Hepatocyte (in vitro differentiated cells): ENCODE measurements around the gene HES5. TPM values are rescaled to one million over a fixed set of nuclear protein-coding genes. Genes with fewer than 3 reads are reported as not detected.

Source experiments
- DNase-seq: peaks from one replicate; pipeline ENCODE4 v3.0.0-alpha.2; 2016; ENCODE audit warnings: low spot score
- H2AFZ ChIP-seq: fragments of 200-600 bp; sonication (generic); 2 replicates; pipeline ENCODE4 v1.6.0; 2016; ENCODE audit warnings: antibody characterized with exemption, mild to moderate bottlenecking
- H3K27ac ChIP-seq: fragments of 200-600 bp; sonication (generic); 2 replicates; pipeline ENCODE4 v1.5.1; 2016; ENCODE audit warnings: mild to moderate bottlenecking
- H3K27me3 ChIP-seq: fragments of 200-600 bp; sonication (generic); 2 replicates; pipeline ENCODE4 v1.6.1; 2016
- H3K36me3 ChIP-seq: fragments of 200-600 bp; sonication (generic); replicated peaks from 2 replicates; pipeline ENCODE4 v1.5.1; 2016; ENCODE audit warnings: low read depth; ENCODE audit not compliant: insufficient read depth
- H3K4me1 ChIP-seq: fragments of 200-600 bp; sonication (generic); 2 replicates; pipeline ENCODE4 v1.5.1; 2016; ENCODE audit warnings: mild to moderate bottlenecking, moderate library complexity; ENCODE audit not compliant: insufficient read depth
- H3K4me2 ChIP-seq: fragments of 200-600 bp; sonication (generic); 2 replicates; pipeline ENCODE4 v1.6.0; 2016
- H3K4me3 ChIP-seq: fragments of 200-600 bp; sonication (generic); 2 replicates; pipeline ENCODE4 v1.5.1; 2016; ENCODE audit warnings: mild to moderate bottlenecking
- H3K79me2 ChIP-seq: fragments of 200-600 bp; sonication (generic); 2 replicates; pipeline ENCODE4 v1.6.0; 2017; ENCODE audit warnings: mild to moderate bottlenecking
- H3K9me2 ChIP-seq: fragments of 200-600 bp; sonication (generic); replicated peaks from 2 replicates; pipeline ENCODE4 v1.6.0; 2017; ENCODE audit warnings: mild to moderate bottlenecking; ENCODE audit not compliant: insufficient read depth
- H3K9me3 ChIP-seq: fragments of 200-600 bp; sonication (generic); 2 replicates; pipeline ENCODE4 v1.5.1; 2016; ENCODE audit warnings: low read depth, mild to moderate bottlenecking
- H4K20me1 ChIP-seq: fragments of 200-600 bp; sonication (generic); 2 replicates; pipeline ENCODE4 v1.6.0; 2016; ENCODE audit warnings: mild to moderate bottlenecking; ENCODE audit not compliant: insufficient read depth, poor library complexity, severe bottlenecking
- CTCF ChIP-seq: fragments of 200-600 bp; sonication (generic); IDR thresholded peaks from 2 replicates; pipeline ENCODE4 v1.5.1; 2016; ENCODE audit warnings: antibody characterized with exemption, mild to moderate bottlenecking; ENCODE audit not compliant: poor library complexity
- EZH2 ChIP-seq: fragments of 200-600 bp; sonication (generic); IDR thresholded peaks from 2 replicates; pipeline ENCODE4 v1.6.1; 2016; ENCODE audit warnings: antibody characterized with exemption, mild to moderate bottlenecking, borderline replicate concordance
- EZH2phosphoT487 ChIP-seq: fragments of 200-600 bp; sonication (generic); IDR thresholded peaks from one replicate; pipeline ENCODE4 v1.6.1; 2018; ENCODE audit warnings: antibody characterized with exemption, mild to moderate bottlenecking, low read depth, moderate library complexity; ENCODE audit not compliant: unreplicated experiment, severe bottlenecking
- WGBS: methylation state at CpG from one replicate; pipeline ENCODE4 v1.1.6; 2016; ENCODE audit warnings: low lambda C conversion rate; ENCODE audit errors: missing lambda C conversion rate; 5-methylcytosine and 5-hydroxymethylcytosine counted together
- polyA plus RNA-seq: library from polyadenylated mRNA; unstranded; fragments of >200 nt; fragmentation: Nextera tagmentation; extraction: Ambion mirVana; gene quantifications from 2 replicates; pipeline ENCODE4 v1.2.1, GENCODE V29; 2016
- total RNA-seq: library from RNA; depleted of rRNA; stranded (reverse); fragments of >200 nt; gene quantifications from 2 replicates; pipeline ENCODE4 v1.2.3, GENCODE V29; 2014

HES5 gene
- total and polyA plus RNA-seq, 2 experiments from 2014 or later = 1.0 TPM; not detected in 1

GRCh38 chr1:2502661-2503553 lies 27.2 kb downstream of the HES5 start:
- no peak overlapping the region for H2AFZ ChIP-seq
- no peak for DNase-seq

GRCh38 chr1:2502210-2502609 lies 27.9 kb downstream of the HES5 start:
- no peak overlapping the region for H3K4me2 ChIP-seq
- H3K79me2 ChIP-seq = no peaks in the 10 kb centered on the region
- no peak overlapping the region for H3K4me3 ChIP-seq
- H3K4me1 ChIP-seq = peaks cover 7% of the 10 kb centered on the region
- no peaks in the 10 kb centered on the region for H4K20me1 ChIP-seq
- no peaks in the 10 kb centered on the region for H3K36me3 ChIP-seq
- H2AFZ ChIP-seq = no peak overlapping the region
- TF ChIP-seq CTCF (no peak), EZH2phosphoT487 (no peak), EZH2 (no peak)
- no peaks in the 10 kb centered on the region for H3K27me3 ChIP-seq
- H3K27ac ChIP-seq = no peak overlapping the region
- 95% methylated on average over 33 of the region's 34 CpGs for WGBS
- no peaks in the 10 kb centered on the region for H3K9me3 ChIP-seq
- no peaks in the 10 kb centered on the region for H3K9me2 ChIP-seq
- no peak for DNase-seq

More at GRCh38 chr1:2502661-2503553, 27.2 kb downstream of the HES5 start:
- 88% methylated on average over 36 of the region's 36 CpGs for WGBS
- Histone ChIP-seq H3K4me1 (peaks cover 7% of the 10 kb centered on the region), H4K20me1 (no peaks in the 10 kb centered on the region), H3K9me2 (no peaks in the 10 kb centered on the region), H3K79me2 (no peaks in the 10 kb centered on the region), H3K4me2 (no peak overlapping the region), H3K27me3 (no peaks in the 10 kb centered on the region), H3K9me3 (no peaks in the 10 kb centered on the region), H3K27ac (no peak overlapping the region), H3K4me3 (no peak overlapping the region), H3K36me3 (no peaks in the 10 kb centered on the region)
- TF ChIP-seq CTCF (no peak), EZH2phosphoT487 (no peak), EZH2 (no peak)

GRCh38 chr1:2501820-2502119 lies 28.3 kb downstream of the HES5 start:
- H3K4me2 ChIP-seq = no peak overlapping the region
- H3K79me2 ChIP-seq = no peaks in the 10 kb centered on the region
- DNase-seq = no peak
- H3K4me3 ChIP-seq = no peak overlapping the region
- no peaks in the 10 kb centered on the region for H4K20me1 ChIP-seq
- TF ChIP-seq EZH2 (no peak), CTCF (no peak), EZH2phosphoT487 (no peak)
- no peaks in the 10 kb centered on the region for H3K36me3 ChIP-seq
- H3K9me3 ChIP-seq = no peaks in the 10 kb centered on the region
- no peak overlapping the region for H3K27ac ChIP-seq
- H3K27me3 ChIP-seq = no peaks in the 10 kb centered on the region
- no peaks in the 10 kb centered on the region for H3K9me2 ChIP-seq
- no peak overlapping the region for H2AFZ ChIP-seq
- H3K4me1 ChIP-seq = peaks cover 7% of the 10 kb centered on the region
- WGBS = 84% methylated on average over 7 of the region's 7 CpGs
